CD8-positive, alpha-beta memory T cell (primary cell): ENCODE measurements around the gene WDR89. TPM values are rescaled to one million over a fixed set of nuclear protein-coding genes. Genes with fewer than 3 reads are reported as not detected.

ENCODE experiments used
- CTCF ChIA-PET: fragments of 350-600 bp; sonication (Branson Sonifier 250); formaldehyde crosslinking; loops from one replicate; lab custom pipeline; 2021; ENCODE audit warnings: antibody characterized with exemption; lab: Charles Lee
- POLR2A ChIA-PET: fragments of 350-600 bp; sonication (Branson Sonifier 250); formaldehyde crosslinking; loops from one replicate; lab custom pipeline; 2021; ENCODE audit warnings: antibody characterized with exemption; lab: Charles Lee
- DNase-seq, 5 donors: peaks; one replicate each; pipeline versions ENCODE4 v3.0.0 to v3.0.0-alpha.2; 2020 to 2022; ENCODE audit warnings: mixed read lengths in 1 of 5
- H3K27ac ChIP-seq: one replicate; pipeline ENCODE4 v1.7.0; 2013; ENCODE audit warnings: low read depth, mild to moderate bottlenecking, low read length, moderate library complexity
- H3K27me3 ChIP-seq: 2 replicates; pipeline ENCODE4 v1.7.0; 2013; ENCODE audit warnings: low read length, mild to moderate bottlenecking; ENCODE audit not compliant: insufficient read depth, poor library complexity, severe bottlenecking
- H3K36me3 ChIP-seq: 2 replicates; pipeline ENCODE4 v1.7.0; 2013; ENCODE audit warnings: mild to moderate bottlenecking, low read length, moderate library complexity; ENCODE audit not compliant: insufficient read depth
- H3K4me1 ChIP-seq: 2 replicates; pipeline ENCODE4 v1.7.0; 2013; ENCODE audit warnings: mild to moderate bottlenecking, low read length, moderate library complexity; ENCODE audit not compliant: insufficient read depth
- H3K4me3 ChIP-seq: 2 replicates; pipeline ENCODE4 v1.7.0; 2013; ENCODE audit warnings: mild to moderate bottlenecking, low read length
- H3K9me3 ChIP-seq: 2 replicates; pipeline ENCODE4 v1.7.0; 2013; ENCODE audit warnings: mild to moderate bottlenecking, low read length
- H3K27ac Mint-ChIP-seq, 8 donors: one replicate each; pipeline ENCODE4 v1.8.0; 2020 to 2021; ENCODE audit warnings: mixed read lengths in 8 of 8, mild to moderate bottlenecking in 6 of 8, inconsistent platforms in 3 of 8, moderate library complexity in 3 of 8
- H3K27me3 Mint-ChIP-seq, 2 donors: one replicate each; pipeline ENCODE4 v1.8.0; 2020 to 2021; ENCODE audit warnings: mixed read lengths in 2 of 2, mild to moderate bottlenecking in 1 of 2, moderate library complexity in 1 of 2
- H3K36me3 Mint-ChIP-seq, 3 donors: one replicate each; pipeline ENCODE4 v1.8.0; 2020 to 2021; ENCODE audit warnings: mixed read lengths in 3 of 3, inconsistent platforms in 1 of 3, mild to moderate bottlenecking in 1 of 3
- H3K4me1 Mint-ChIP-seq, 3 donors: one replicate each; pipeline ENCODE4 v1.8.0; 2020 to 2021; ENCODE audit warnings: mixed read lengths in 3 of 3, inconsistent platforms in 1 of 3, mild to moderate bottlenecking in 1 of 3
- H3K4me3 Mint-ChIP-seq, 7 donors: one replicate each; pipeline ENCODE4 v1.8.0; 2020 to 2021; ENCODE audit warnings: mixed read lengths in 7 of 7, mild to moderate bottlenecking in 6 of 7, moderate library complexity in 4 of 7, inconsistent platforms in 2 of 7
- H3K9me3 Mint-ChIP-seq, 5 donors: one replicate each; pipeline ENCODE4 v1.8.0; 2020 to 2022; ENCODE audit warnings: mixed read lengths in 5 of 5, mild to moderate bottlenecking in 3 of 5, moderate library complexity in 2 of 5, inconsistent platforms in 1 of 5
- polyA plus RNA-seq: library from polyadenylated mRNA; unstranded; fragments of 300-500 nt; fragmentation: Illumina TruSeq; gene quantifications from one replicate; pipeline ENCODE4 v1.2.3, GENCODE V29; 2021
- total RNA-seq, 2 experiments: library from RNA; stranded (reverse); gene quantifications; one replicate each; pipeline ENCODE4 v1.2.3, GENCODE V29; 2021

The WDR89 gene
- total and polyA plus RNA-seq, 3 experiments from 2014 or later, result 18.3 to 30.6 (median 28.9) TPM

GRCh38 chr14:63614679-63615363 lies 26.9 kb downstream of the WDR89 start:
- Mint-ChIP-seq H3K4me1 (peaks cover 34 to 59% (median 52%) of the 10 kb centered on the region in 3 donors), H3K9me3 (no peaks in the 10 kb centered on the region), H3K36me3 (peaks cover 3 to 58% (median 11%) of the 10 kb centered on the region in 3 donors), H3K4me3 (no peak overlapping the region), H3K27ac (no peak overlapping the region), H3K27me3 (no peaks in the 10 kb centered on the region)
- no peak for DNase-seq
- Histone ChIP-seq H3K4me1 (peaks cover 3% of the 10 kb centered on the region), H3K36me3 (peaks cover 9% of the 10 kb centered on the region), H3K27ac (no peak overlapping the region), H3K27me3 (no peaks in the 10 kb centered on the region), H3K4me3 (no peak overlapping the region), H3K9me3 (no peaks in the 10 kb centered on the region)
- ChIA-PET POLR2A (no interaction called here), CTCF (interaction anchor here (1.8 kb wide), 1 partner anchor 156 kb away, joined by 4 read pairs; no protein-coding TSS in a partner anchor)

GRCh38 chr14:63611078-63611477 lies 30.6 kb downstream of the WDR89 start:
- Histone ChIP-seq H3K36me3 (no peaks in the 10 kb centered on the region), H3K9me3 (no peaks in the 10 kb centered on the region), H3K27me3 (no peaks in the 10 kb centered on the region), H3K4me1 (no peaks in the 10 kb centered on the region), H3K4me3 (no peak overlapping the region), H3K27ac (no peak overlapping the region)
- ChIA-PET POLR2A (no interaction called here), CTCF (no interaction called here)
- Mint-ChIP-seq H3K4me1 (peaks cover 19 to 41% (median 30%) of the 10 kb centered on the region in 3 donors), H3K4me3 (no peak overlapping the region), H3K9me3 (no peaks in the 10 kb centered on the region), H3K36me3 (peaks cover 3 to 36% (median 5%) of the 10 kb centered on the region in 3 donors), H3K27ac (no peak overlapping the region), H3K27me3 (no peaks in the 10 kb centered on the region)
- DNase-seq, result no peak

- peaks cover 8 to 23% (median 9%) of the 10 kb centered on the region in 3 donors for H3K4me1 Mint-ChIP-seq
- peak overlapping the region in 1 of 8 donors; percentile 41 for H3K27ac Mint-ChIP-seq
- no peak overlapping the region for H3K4me3 Mint-ChIP-seq
- H3K27me3 Mint-ChIP-seq, result no peaks in the 10 kb centered on the region
- ChIA-PET POLR2A (no interaction called here), CTCF (interaction anchor here (1.7 kb wide), 1 partner anchor 11 kb away, joined by 4 read pairs; no protein-coding TSS in a partner anchor)
- Histone ChIP-seq H3K4me1 (no peaks in the 10 kb centered on the region), H3K4me3 (no peak overlapping the region), H3K27me3 (no peaks in the 10 kb centered on the region), H3K27ac (no peak overlapping the region), H3K9me3 (no peaks in the 10 kb centered on the region), H3K36me3 (no peaks in the 10 kb centered on the region)
- H3K9me3 Mint-ChIP-seq, result no peaks in the 10 kb centered on the region
- peaks cover 12 to 42% (median 17%) of the 10 kb centered on the region in 3 donors for H3K36me3 Mint-ChIP-seq
- DNase-seq, result no peak
Measured at GRCh38 chr14:63605041-63605532, 36.6 kb downstream of the WDR89 start.

- Mint-ChIP-seq H3K4me1 (peaks cover 4 to 23% (median 7%) of the 10 kb centered on the region in 3 donors), H3K27ac (peak overlapping the region in 1 of 8 donors; percentile 41), H3K36me3 (peaks cover 14 to 45% (median 18%) of the 10 kb centered on the region in 3 donors), H3K4me3 (no peak overlapping the region), H3K9me3 (no peaks in the 10 kb centered on the region), H3K27me3 (no peaks in the 10 kb centered on the region)
- Histone ChIP-seq H3K27me3 (no peaks in the 10 kb centered on the region), H3K9me3 (no peaks in the 10 kb centered on the region), H3K4me1 (no peaks in the 10 kb centered on the region), H3K27ac (no peak overlapping the region), H3K4me3 (no peak overlapping the region), H3K36me3 (peaks cover 1% of the 10 kb centered on the region)
- DNase-seq, result no peak
- ChIA-PET POLR2A (no interaction called here), CTCF (no interaction called here)
Measured at GRCh38 chr14:63604626-63605025, 37.0 kb downstream of the WDR89 start.

- DNase-seq, result no peak
- H3K4me3 Mint-ChIP-seq, result no peak overlapping the region
- Histone ChIP-seq H3K27me3 (no peaks in the 10 kb centered on the region), H3K9me3 (no peaks in the 10 kb centered on the region), H3K27ac (no peak overlapping the region), H3K36me3 (peaks cover 9% of the 10 kb centered on the region), H3K4me3 (no peak overlapping the region), H3K4me1 (no peaks in the 10 kb centered on the region)
- peak overlapping the region in 2 of 8 donors; percentile 42 to 51 for H3K27ac Mint-ChIP-seq
- POLR2A ChIA-PET, result no interaction called here
- H3K4me1 Mint-ChIP-seq, result peaks cover 4 to 21% (median 7%) of the 10 kb centered on the region in 3 donors
- H3K36me3 Mint-ChIP-seq, result peaks cover 21 to 53% (median 25%) of the 10 kb centered on the region in 3 donors
- CTCF ChIA-PET, result no interaction called here
- H3K27me3 Mint-ChIP-seq, result no peaks in the 10 kb centered on the region
- no peaks in the 10 kb centered on the region for H3K9me3 Mint-ChIP-seq
Measured at GRCh38 chr14:63603749-63604277, 37.9 kb downstream of the WDR89 start.

- Mint-ChIP-seq H3K36me3 (peaks cover 42 to 69% (median 54%) of the 10 kb centered on the region in 3 donors), H3K27me3 (no peaks in the 10 kb centered on the region), H3K27ac (peak overlapping the region in 1 of 8 donors; percentile 33), H3K4me3 (no peak overlapping the region), H3K9me3 (peaks cover 4 to 17% (median 11%) of the 10 kb centered on the region in 5 donors), H3K4me1 (peaks cover 0 to 10% (median 7%) of the 10 kb centered on the region in 3 donors)
- Histone ChIP-seq H3K4me3 (no peak overlapping the region), H3K36me3 (peaks cover 19% of the 10 kb centered on the region), H3K27ac (no peak overlapping the region), H3K9me3 (no peaks in the 10 kb centered on the region), H3K4me1 (no peaks in the 10 kb centered on the region), H3K27me3 (no peaks in the 10 kb centered on the region)
- DNase-seq, result no peak
- ChIA-PET CTCF (no interaction called here), POLR2A (interaction anchor here (0.8 kb wide), 1 partner anchor 327 kb away, joined by 3 read pairs; no protein-coding TSS in a partner anchor)
Measured at GRCh38 chr14:63598807-63599206, 42.9 kb downstream of the WDR89 start.

- no peak overlapping the region for H3K27ac ChIP-seq
- no peak overlapping the region for H3K4me3 ChIP-seq
- DNase-seq, result no peak
- no peak overlapping the region for H3K4me3 Mint-ChIP-seq
- H3K4me1 ChIP-seq, result no peaks in the 10 kb centered on the region
- POLR2A ChIA-PET, result interaction anchor here (0.6 kb wide), 1 partner anchor 125 kb away, joined by 5 read pairs; no protein-coding TSS in a partner anchor
- H3K27me3 ChIP-seq, result no peaks in the 10 kb centered on the region
- H3K9me3 ChIP-seq, result no peaks in the 10 kb centered on the region
- H3K36me3 ChIP-seq, result peaks cover 19% of the 10 kb centered on the region
- H3K9me3 Mint-ChIP-seq, result peaks cover 8 to 20% (median 12%) of the 10 kb centered on the region in 5 donors
- CTCF ChIA-PET, result no interaction called here
- H3K36me3 Mint-ChIP-seq, result peaks cover 37 to 59% (median 51%) of the 10 kb centered on the region in 3 donors
- H3K4me1 Mint-ChIP-seq, result peaks cover 0 to 5% (median 0%) of the 10 kb centered on the region in 3 donors
- H3K27ac Mint-ChIP-seq, result no peak overlapping the region
- no peaks in the 10 kb centered on the region for H3K27me3 Mint-ChIP-seq
Measured at GRCh38 chr14:63596998-63597658, 44.5 kb downstream of the WDR89 start.
